ENCODE data around the gene TTC33. TPM values are rescaled to one million over a fixed set of nuclear protein-coding genes. Genes with fewer than 3 reads are reported as not detected.

The TTC33 gene
- total and polyA plus RNA-seq, 7 donors, result 11.0 to 38.5 (median 25.3) TPM

DNA sequence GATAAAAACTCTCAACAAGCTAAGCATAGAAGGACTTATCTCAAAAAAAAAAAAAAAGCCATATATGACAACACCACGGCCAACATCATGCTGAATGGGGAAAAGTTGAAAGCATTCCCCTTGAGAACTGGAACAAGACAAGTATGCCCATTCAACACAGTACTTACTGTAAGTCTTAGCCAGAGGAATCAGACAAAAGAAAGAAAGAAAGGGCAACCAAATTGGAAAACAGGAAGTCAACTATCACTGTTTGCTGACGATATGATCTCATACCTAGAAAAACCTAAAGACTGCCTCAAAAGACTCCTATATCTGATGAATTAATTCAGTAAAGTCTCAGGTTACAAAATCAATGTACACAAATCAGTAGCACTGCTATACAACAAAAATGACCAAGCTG lies 100.6 kb downstream of the TTC33 start:
- Histone ChIP-seq H3K4me1 (no peaks in the 10 kb centered on the region), H3K27ac (no peak overlapping the region), H3K27me3 (ENCODE audit: insufficient read depth in 3 of 3, low read length in 2 of 3) (no peaks in the 10 kb centered on the region), H3K9me3 (no peaks in the 10 kb centered on the region), H3K4me3 (no peak overlapping the region), H3K36me3 (ENCODE audit: insufficient read depth in 1 of 2, low read depth in 1 of 2) (no peaks in the 10 kb centered on the region)
- TF ChIP-seq, protein P1, sequence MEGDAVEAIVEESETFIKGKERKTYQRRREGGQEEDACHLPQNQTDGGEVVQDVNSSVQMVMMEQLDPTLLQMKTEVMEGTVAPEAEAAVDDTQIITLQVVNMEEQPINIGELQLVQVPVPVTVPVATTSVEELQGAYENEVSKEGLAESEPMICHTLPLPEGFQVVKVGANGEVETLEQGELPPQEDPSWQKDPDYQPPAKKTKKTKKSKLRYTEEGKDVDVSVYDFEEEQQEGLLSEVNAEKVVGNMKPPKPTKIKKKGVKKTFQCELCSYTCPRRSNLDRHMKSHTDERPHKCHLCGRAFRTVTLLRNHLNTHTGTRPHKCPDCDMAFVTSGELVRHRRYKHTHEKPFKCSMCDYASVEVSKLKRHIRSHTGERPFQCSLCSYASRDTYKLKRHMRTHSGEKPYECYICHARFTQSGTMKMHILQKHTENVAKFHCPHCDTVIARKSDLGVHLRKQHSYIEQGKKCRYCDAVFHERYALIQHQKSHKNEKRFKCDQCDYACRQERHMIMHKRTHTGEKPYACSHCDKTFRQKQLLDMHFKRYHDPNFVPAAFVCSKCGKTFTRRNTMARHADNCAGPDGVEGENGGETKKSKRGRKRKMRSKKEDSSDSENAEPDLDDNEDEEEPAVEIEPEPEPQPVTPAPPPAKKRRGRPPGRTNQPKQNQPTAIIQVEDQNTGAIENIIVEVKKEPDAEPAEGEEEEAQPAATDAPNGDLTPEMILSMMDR (IDR thresholded peaks at IDR 0.05), result no peak
- no peak for ATAC-seq
- DNase-seq, result no peak
- intact Hi-C loops (cut with DNase I), result no loop called here
- 58 to 86% (median 63%) methylated on average over 2 of the region's 2 CpGs for whole genome bisulfite sequencing, 3 donors

DNA sequence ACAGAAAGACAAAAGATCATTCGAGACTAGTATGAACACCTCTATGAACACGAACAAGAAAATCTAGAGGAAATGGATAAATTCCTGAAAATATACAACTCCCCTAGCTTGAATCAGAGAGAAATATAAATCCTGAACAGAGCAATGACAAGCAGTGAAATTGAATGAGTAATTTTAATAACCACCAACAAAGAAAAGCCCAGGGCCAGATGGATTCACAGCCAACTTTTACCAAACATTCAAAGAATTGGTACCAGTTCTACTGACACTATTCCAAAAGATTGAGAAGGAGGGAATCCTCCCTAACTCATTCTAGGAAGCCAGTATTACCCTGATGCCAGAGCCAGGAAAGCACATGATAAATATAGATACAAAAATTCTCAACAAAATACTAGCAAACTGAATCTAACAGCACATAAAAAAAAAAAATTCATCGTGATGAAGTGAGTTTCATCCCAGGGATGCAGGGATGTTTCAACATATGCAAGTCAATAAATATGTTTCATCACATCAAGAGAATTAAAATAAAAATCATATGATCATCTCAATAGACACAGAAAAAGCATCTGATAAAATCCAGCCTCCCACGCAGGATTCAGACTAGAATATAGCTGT lies 101.3 kb downstream of the TTC33 start:
- H3K4me3 ChIP-seq, result no peak overlapping the region
- DNase-seq (no peak), ATAC-seq (no peak)
- intact Hi-C loops (cut with DNase I), result no loop called here
- no peak overlapping the region for H3K27ac ChIP-seq
- WGBS, 3 donors, result 57 to 72% (median 59%) methylated on average over 4 of the region's 4 CpGs
- no peaks in the 10 kb centered on the region for H3K9me3 ChIP-seq
- H3K36me3 ChIP-seq (ENCODE audit: insufficient read depth in 1 of 2, low read depth in 1 of 2), result no peaks in the 10 kb centered on the region
- TF ChIP-seq, protein P1 (IDR thresholded peaks at IDR 0.05), result no peak
- H3K4me1 ChIP-seq, result no peaks in the 10 kb centered on the region
- H3K27me3 ChIP-seq (ENCODE audit: insufficient read depth in 3 of 3, low read length in 2 of 3), result no peaks in the 10 kb centered on the region

DNA sequence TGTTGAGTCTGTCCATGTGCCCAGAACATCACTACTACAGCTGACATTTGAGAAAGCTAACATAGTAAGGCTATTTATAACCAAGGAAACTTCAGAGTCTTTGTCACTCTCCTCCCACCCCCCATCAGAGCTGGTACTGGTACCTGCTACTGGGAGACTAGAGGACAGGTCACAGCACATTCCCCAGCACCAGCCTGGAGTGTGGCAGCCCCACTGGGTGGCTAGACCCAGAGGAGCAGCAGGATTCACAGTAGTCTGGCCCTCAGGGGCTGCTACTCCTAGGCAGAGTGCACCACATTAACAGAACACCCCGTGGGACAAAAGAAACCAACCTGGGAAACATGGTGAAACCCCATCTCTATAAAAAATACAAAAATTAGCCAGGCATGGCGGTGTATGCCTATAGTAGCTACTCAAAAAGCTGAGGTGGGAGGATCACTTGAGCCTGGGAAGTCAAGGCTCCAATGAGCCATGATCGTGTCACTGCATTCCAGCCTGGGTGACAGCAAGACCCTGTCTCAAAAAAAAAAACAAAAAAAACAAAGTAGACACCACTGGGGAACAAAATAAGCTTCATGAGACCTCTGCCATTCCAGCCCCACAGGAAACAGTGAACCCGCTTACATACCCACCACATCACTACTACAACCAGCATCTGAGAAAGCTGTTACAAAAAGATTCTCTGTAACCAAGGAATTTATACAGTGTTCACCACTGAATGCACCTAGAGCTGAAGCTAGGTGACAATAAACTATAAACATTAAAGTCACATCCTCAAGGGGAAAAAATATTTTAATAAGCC lies 102.3 kb downstream of the TTC33 start:
- intact Hi-C loops (cut with DNase I), result no loop called here
- no peak overlapping the region for H3K4me3 ChIP-seq
- TF ChIP-seq, protein P1 (IDR thresholded peaks at IDR 0.05), result no peak
- no peaks in the 10 kb centered on the region for H3K27me3 ChIP-seq (ENCODE audit: insufficient read depth in 3 of 3, low read length in 2 of 3)
- DNase-seq, result no peak
- no peaks in the 10 kb centered on the region for H3K4me1 ChIP-seq
- no peaks in the 10 kb centered on the region for H3K9me3 ChIP-seq
- whole genome bisulfite sequencing, 3 donors, result 91 to 94% (median 93%) methylated on average over 4 of the region's 4 CpGs
- ATAC-seq, result peak in 1 of 4 donors; percentile 34
- H3K36me3 ChIP-seq (ENCODE audit: insufficient read depth in 1 of 2, low read depth in 1 of 2), result no peaks in the 10 kb centered on the region
- H3K27ac ChIP-seq, result no peak overlapping the region

DNA sequence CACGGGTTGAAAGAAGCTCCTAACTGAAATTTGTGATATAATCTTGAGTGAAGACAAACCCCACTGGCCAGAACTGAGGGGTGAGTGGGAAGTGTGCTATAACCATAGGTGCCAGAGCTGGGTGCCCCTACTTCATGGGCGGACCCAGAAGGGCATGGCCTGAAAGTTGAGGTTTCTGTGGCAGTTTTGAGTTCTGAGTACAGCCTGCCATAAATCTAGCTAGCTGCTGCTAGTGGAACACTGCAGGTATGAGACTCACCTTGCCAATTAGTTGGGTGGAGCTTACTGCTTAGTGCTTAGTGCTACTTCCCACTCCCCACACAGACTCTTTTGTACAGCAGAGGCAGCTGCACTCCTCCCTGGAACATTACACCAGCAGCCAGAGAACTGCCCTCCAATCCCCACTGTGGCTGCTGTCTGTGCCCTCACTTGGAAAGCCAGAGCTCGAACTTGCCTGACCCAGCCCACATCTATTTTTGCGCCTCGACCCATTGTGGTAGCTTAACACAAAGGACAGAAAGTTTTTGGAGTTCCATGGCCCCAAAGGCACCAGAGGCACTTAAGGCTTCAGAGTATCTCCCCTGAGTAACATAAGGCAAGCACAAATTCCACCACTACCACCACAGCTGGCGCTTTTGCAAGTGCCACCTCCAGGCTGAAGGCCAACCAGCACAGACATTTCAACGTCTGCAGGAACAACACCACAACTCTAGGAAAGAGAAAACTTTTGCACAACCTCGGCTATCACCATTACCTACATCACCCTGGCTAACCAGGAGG lies 103.1 kb downstream of the TTC33 start:
- TF ChIP-seq, protein P1 (IDR thresholded peaks at IDR 0.05), result no peak

More for the DNA sequence above, 103.1 kb downstream of the TTC33 start:
- Histone ChIP-seq H3K36me3 (ENCODE audit: insufficient read depth in 1 of 2, low read depth in 1 of 2) (no peaks in the 10 kb centered on the region), H3K27me3 (ENCODE audit: insufficient read depth in 3 of 3, low read length in 2 of 3) (no peaks in the 10 kb centered on the region), H3K4me3 (no peak overlapping the region), H3K27ac (no peak overlapping the region), H3K4me1 (no peaks in the 10 kb centered on the region), H3K9me3 (no peaks in the 10 kb centered on the region)
- intact Hi-C loops (cut with DNase I), result no loop called here
- WGBS, 3 donors, result 69 to 77% (median 70%) methylated on average over 8 of the region's 8 CpGs
- no peak for ATAC-seq
- no peak for DNase-seq

All from psoas muscle (tissue), 8 donors.